Fibroblast of skin of back (primary cell): Measurements from ENCODE around the gene CYS1.
A peak's percentile ranks its signal among the peaks of the same experiment; 100 is the strongest.
"Not testable (repeated sequence)": the region's sequence is repeated elsewhere in the genome, so short reads cannot be mapped to it uniquely, and the experiment has no call there.

ENCODE experiments used
- DNase-seq: peaks from one replicate; pipeline ENCODE4 v3.0.0-alpha.2; 2013

Gene CYS1

DNA sequence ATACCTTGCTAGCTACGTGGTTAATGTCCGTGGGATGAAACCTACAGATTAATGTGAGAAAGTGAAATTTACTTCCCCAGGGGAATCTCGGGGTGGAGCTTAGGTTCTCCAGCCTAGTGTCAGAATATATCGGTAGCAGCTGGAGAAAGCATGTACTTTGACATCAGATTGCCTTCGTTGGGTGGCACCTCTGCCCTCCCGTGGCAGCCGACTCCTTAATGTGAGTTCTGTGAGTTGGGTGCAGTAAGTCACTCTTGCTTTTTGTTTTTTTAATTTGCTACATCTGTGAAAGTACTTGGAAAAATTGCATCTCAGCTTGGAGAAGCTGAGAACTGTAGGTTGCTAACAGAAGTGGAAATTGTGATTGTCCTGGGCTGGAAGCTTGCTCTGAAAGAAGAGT, 33.3 kb downstream of the CYS1 start:
- no peak for DNase-seq

DNA sequence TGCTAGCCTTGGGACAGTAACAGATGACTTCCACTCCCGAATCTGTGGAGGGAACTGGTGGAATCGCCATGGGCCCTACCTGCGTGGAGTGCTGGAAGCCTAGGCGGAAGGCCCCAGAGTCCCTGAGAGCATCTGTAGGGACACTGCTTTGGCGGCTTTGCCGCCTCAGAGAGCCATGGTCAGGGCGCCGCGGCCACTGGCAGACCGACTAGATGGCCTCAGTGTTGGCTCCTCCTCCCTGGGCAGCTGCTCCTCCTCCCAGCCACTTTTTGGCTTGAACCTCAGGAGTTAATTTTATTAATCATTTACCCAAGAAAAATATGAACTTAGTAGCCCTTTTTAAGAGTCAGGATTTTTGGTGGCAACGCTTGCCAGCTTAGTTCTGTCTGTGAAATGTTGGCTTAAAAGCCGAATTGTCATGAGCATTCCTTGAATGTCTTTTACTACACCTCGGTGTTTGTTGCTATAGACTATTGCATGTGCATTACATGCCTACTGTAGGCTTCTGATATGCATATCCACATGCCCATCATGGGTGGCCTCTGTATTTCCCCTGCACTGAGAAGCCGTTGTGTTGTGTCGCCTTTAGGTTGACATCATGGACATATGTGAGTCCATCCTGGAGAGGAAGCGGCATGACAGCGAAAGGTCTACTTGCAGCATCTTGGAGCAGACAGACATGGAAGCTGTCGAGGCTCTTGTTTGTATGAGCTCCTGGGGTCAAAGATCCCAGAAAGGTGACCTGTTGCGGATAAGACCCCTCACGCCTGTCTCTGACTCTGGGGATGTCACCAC, 34.5 kb downstream of the CYS1 start:
- DNase-seq: no peak

DNA sequence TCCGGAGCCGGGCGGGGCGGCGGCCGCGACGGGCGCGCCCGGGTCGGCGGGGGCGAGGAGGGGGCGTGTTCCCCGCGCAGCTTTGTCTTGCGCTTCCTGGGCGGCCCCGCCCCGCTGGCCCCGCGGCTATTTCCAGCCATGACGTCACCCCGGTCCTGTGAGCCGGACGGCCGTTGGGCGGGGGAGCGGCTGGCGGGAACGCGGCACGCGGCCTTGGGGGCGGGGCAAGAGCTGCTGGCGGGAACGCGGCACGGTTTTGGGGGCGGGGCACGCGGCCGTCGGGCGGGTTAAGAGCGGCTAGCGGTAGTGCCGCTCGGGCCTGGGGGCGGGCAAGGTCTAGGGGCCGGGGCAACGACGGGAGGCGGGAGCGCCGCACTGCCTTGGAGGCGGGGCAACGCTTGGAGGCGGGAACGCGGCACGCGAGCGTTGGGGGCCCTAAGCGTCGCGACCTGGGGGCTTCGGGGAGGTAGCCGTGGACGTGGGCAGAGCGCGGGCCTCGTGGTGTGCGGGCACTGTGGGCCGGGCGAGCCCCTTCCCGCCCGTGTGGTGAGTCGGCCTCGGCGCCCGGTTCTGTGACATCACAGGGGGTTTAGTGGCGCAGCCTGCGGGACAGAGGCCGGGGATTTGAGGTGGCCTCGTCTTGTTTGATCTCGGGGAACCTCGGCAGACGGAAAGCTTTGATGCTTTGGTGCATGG, 36.2 kb downstream of the CYS1 start:
- peak; percentile 90 for DNase-seq

DNA sequence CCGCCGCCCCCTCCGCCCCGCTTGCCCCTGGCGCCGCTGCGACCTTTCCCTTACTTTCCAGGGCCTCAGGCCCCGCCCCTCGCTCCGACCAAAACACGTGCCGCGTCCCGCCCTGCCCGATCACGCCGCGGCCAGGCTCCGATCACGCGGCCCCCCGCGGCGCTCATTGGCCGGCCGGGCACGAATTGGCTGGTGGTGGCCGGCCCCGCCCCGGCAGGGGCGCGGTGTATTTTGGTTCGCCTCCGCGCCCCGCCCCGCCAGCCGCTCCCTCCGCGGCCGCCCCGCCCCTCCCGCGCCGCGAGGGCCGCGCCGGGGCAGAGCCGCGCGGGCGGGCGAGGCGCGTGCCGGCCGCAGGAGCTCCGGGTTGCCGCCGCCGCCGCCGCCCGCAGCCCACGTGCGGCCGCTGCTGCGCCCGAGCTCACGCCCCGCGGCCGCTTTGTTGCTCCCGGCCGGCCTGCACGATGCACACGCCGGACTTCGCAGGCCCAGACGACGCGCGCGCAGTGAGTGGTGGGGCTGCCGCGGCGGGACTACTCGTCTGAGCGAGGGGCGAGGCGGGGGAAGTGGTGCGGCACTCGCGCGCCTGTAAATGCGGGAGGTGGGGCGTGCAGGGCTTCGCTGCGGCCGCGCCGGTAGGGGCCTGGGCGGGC, 36.8 kb downstream of the CYS1 start, which contains the start of gene KLF11:
Gene KLF11, plus strand, starts transcription at position 295 of the 650 bp plus-strand sequence. Its CDS starts 167 bp downstream, at position 462.
- peak; percentile 90 for DNase-seq

DNA sequence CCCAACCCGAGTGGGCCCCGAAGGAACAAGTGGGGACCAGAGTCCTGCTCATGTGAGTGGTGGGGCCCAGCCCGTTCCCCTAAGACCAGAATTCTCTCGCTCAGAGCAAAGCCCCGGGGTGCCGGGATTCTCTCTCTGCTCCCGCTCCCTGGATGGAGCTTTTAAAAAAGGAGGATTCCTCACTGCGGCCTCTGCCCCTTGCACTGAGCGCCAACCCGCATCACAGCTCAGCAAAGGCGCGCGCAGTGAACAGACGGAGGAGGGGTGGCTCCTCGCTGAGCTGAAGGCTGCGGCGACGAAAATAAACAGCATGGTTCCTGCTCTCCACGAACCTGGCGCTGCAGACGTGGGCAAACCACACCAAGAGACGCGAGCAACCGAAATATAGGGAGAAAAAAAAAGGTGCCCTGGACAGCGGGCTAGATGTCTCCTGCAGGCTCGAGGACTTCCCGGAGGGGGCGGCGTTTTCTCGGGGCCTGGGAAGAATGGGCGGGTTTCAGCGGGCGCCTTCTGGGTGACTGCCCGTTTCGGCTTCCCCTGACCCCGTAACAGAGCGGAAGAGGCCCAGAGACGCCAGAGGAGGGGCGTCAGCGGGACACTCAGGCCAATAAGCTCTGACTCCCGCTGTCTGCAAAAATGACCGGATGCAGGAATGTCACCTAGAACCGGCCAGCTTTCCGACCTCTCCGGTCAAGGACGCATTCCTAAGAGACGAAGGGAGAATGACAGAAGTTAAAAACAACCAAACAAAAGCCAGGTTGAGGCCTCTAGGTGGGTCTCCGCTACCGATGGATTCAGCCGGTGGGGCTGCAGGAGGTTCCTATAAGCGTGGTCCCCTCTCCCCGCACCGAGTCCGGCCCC, 37.7 kb downstream of the CYS1 start:
- peak; percentile 77 for DNase-seq

DNA sequence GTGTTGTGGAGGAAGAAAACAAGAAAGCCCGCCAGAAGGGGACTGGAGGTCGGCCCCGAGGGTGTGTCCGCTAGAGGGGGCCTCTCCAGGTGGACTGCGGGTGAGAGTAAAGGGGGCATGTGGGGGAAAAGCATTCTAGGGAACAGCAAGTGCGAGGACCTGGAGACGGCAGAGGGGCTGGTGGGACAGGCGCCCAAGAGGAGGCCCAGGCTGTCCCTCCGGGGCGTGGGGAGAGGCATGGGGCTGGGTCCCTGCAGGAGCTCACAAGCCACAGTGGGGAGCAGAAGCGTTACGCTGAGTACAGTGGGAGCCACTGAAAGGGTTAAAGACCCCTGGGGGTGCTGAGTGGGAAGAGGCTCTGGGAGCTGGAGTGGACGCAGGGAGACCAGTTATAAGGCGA, 38.5 kb downstream of the CYS1 start:
- DNase-seq: no peak

DNA sequence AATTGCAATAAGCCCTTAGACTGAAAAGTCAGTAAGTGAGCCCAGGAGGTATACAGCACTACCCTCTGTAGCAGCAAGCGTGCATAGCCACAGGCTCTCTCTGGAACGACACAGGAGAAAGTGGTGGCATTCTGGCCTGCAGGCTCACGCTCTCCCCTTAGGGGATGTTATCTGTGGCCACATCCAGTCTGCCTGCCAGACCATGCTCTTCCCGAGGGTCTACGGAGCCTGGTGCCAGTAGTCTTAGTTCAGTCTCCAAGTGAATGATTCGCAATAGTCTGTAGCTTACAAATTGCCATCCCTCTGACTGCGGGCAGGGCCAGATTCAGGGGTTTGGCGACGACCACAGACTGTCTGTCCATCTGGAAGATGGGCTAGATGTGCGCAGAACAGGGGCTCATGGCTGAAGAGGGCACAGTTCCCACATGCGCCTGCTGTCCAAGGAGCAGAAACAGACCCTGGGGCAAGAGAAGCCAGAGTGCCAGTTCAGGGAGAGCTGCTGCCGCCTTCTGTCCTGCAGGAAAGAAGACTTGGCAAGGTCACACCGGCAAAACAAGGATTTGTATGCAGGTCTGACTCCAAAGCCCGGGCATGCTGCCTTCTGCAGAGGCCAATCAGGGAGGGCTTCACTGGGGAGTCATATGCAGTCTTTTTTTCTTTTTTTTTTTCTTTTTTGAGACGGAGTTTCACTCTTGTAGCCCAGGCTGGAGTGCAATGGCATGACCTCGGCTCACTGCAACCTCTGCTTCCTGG, 40.4 kb downstream of the CYS1 start:
- DNase-seq: no peak

DNA sequence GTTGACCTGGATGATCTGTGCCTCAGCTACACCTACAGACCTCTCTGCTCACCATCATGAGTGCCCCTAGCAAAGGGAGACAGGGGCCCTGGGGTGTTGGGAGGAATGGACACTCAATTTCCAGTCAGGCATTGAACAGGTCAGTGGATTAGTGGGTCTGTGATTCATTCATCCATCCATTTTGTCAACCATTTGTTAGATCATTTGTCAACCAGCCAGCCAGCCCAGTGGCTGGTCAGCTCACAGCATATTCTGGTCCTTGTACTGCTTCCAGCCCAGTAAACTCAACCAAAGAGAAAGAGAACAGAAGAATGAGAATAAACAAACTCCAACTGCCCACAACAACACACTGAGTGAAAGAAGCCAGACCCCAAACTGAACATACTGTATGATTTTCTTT, 41.5 kb downstream of the CYS1 start:
- no peak for DNase-seq

DNA sequence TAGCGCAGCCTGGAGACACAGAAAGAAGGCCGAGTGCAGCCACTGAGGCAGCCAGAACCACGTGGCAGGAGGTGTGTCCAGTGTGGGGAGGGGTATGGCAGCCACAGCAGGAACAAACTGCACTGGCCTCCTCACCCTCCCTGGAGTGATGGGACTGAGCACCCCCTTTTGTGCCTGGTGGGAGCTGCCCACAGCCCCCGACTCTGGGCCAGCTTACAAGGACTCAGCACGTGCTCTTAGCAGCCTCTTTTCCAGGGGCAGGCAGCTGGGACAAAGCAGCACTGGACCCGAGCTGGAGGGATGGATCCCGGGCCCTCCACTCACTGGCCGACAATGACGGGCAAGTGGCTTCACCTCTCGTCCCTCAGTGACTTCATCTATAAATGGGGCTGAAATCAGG, 42.1 kb downstream of the CYS1 start:
- DNase-seq: no peak

DNA sequence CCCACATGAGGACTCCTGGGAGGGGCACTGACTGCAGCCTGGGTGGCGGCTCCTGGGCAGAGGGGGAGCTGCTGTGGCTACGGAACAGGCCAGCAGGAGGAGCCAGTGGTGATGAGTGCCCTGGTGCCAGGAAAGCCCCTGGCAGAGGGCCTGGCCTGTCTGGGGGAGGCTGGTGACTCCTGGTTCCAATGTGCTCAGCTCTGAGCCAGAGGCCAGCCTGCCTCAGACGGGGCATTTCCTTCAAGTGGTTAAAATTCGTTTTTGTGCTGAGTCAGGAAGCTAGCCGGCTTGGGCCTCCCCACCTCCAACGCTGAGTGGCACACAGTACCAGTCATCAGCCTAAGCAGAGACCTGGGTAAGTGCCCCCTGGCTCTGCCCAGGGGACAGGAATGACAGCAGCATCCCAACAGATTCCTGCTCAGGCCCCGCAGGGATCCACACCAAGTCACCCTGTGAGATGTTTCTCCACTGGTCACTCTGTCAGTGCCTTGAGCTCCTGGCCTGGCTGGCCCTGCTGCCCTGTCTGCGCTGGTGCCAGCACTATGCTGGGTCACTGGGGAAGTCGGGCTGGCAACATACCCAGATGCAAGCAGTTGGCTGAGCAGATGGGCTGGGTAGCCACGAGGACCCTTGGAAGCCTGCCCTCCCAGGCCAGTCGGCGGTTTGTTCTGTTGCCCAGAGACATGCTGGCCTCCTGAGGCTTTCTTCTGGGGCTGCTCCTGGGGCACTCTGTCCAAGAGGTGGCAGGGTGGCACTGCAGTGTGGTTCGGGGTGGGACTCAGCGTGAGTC, 43.9 kb downstream of the CYS1 start:
- DNase-seq: peak; percentile 59

DNA sequence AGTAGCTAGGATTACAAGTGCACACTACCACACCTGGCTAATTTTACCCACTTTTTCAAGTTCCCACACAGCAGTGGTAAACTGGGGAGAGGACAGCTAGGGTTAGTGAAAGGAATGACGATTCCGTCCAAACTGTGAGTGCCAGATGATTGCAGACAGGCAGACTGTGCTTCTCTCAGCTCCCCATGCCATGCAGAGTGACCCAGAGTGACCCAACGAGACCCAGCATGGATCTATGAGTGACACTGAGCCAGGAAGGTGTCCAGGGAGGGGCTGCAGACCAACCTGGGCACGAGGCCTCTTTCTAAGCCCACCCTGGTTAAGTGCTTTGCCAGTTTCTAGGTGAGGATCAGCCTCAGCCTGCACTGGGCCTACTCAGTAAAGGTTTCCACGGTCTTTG, 44.6 kb downstream of the CYS1 start:
- no peak for DNase-seq

DNA sequence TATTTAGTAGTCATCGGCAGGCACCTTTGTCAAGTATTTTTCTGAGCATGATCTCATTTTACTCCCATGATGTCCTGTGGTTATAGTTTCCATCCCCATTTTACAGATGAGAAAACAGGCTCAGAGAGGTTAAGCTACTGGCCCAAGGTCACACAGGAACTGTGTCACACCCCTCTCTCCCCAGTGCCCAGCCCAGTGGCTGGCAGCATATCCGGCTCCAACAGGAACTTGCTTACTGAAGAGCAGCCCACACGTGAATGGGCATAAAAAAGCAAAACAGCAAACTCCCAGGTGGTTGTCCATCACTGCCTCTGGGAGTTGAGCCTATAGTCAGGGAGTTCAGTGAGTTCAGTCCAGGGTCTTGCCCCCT, 45.2 kb downstream of the CYS1 start:
- DNase-seq: no peak

DNA sequence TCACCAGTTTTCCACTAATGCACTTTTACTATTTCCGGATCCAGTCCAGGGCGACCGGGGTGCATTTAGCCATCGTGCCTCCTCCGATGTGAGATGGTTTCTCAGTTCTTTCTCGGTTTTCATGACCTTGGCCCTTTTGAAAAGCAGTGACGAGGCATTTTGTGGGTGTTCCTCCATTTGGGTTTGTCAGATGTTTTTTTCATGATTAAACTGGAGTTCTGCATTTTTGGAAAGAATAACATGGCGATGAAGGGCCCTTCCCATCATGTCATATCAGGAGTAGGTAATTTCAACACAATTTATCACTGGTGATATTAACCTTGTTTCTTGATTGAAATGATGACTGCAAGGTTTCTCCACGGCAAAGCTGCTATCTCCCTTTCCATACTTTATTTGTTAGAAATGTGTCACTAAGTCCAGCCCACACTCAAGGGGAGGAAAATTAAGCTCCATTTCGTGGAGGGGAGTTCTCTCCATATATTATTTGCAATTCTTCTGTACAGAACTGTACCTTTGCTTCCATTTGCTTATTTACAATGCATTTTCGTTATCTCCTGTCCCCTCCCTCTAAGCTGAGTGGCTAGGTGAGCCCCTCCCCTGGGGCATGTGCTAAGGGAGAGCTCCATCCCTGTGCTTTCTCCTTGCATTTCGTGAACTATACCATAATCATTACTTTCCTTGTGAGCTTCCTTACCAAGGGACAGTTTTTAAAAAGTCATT, 45.7 kb downstream of the CYS1 start:
- no peak for DNase-seq

DNA sequence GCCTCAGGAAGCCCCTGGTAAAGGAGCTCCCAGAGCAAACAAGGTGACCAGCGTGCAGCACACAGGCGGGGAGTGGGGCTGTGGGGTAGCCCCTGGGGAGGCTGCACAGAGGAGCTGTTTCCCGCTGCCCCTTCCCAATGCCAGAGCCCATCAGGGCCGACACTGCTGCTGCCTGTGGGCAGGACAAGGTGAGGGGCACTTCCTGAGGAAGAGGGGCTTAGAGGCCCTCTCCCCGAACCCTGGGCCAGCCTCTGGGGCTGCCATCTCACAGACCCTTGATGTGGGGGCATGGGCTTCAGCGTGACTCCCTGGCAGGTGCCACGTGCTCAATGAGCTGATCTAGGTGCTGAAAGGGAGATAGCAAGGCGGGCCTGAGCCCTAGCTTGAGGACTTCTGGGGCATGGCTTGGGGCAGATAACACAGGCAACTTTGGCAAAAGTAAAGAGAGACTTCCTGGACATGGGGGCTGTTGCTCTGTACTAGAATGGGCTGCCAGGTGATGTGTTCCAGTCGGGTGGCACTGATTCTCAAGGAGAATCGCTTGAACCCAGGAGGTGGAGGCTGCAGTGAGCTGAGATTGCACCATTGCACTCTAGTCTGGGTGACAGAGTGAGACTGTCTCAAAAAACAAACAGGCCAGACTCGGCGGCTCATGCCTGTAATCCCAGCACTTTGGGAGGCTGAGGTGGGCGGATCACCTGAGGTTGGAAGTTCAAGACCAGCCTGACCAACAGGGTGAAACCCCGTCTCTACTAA, 46.8 kb downstream of the CYS1 start:
- no peak for DNase-seq

DNA sequence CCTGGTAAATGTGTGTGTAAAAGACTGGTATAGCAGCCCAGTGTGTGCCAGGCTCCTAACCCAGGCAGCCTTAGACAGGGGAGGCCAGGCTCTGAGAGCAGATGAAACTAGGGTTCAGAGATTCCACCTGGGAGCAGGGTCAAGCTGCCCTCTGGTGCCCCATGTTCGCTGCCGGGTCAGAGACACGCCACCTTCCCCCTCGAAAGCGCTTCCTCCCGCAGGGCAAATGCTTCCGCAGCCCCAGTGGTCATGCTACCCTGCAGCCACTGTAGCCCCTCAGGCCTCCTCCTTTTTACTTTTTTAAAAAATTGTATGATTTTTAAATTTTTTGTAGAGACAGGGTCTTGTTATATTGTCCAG, 47.5 kb downstream of the CYS1 start:
- no peak for DNase-seq

DNA sequence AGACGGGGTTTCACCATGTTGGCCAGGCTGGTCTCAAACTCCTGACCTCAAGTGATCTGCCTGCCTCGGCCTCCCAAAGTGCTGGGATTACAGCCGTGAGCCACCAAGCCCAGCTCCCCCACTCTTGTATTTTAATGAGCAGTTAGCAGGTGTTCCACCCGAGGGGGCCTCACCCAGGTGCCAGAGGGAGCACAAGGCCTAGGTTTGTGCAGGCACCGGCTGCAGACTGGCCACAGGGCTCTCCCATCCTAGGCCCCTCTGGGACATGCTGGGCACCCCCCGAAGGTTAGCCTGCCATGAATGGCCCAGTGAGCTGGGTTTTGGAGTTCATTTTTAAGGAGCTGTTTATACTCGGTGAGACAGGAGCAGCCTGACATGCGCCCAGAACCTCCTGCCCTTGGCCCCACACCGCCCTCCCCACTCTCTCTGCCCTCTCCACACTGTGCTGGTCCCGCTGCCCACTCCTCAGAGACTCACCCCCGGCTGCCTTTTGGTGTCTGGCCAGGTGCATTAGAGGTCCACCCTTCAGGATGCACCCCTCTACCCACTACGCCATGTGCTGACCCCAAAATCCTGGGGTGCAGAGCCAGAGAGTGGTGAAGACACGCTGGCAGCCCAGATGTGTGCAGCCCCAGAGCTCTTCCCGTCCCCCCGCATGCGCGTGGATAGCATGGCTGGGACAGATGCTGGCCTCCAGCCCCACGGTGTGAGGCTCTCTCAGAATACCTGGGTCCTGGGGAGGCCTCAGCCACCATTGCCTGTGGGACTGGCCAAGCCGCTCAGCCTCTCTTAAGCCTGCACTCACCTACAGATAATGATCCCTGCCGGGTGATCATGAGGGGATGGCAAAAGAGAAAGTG, 48.1 kb downstream of the CYS1 start:
- DNase-seq: no peak

DNA sequence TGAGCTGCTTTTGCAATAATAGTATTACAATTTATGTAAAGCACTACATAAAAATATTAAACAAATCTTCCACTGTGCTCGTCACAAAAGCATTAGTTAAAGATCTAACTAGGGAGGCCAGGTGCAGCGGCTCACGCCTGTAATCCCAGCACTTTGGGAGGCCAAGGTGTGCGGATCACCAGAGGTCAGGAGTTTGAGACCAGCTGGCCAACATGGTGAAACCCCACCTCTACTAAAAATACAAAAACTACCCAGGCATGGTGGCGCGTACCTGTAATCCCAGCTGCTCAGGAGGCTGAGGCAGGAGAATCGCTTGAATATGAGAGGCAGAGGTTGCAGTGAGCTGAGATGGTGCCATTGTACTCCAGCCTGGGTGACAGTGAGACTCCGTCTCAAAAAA, 49.4 kb downstream of the CYS1 start:
- DNase-seq: not testable (repeated sequence)

DNA sequence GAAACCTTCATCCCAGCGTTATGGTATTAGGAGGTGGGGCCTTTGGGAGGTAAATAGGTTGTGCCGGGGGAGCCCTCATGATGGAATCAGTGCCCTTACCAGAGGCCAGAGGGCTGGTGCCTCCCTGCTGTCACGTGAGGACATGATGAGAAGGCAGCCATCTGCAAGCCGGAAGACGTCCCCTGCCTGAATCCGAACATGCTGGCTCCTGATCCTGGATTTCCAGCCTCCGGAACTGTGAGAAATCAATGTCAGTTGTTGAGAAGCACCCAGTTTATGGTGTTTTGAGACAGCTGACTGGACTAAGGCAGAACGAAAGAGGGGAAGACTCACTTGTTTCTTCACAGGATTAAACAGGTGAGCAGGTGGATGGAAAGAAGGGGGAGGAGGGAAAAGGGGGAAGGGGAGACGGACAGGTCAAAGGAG, 49.9 kb downstream of the CYS1 start:
- peak; percentile 25 for DNase-seq

DNA sequence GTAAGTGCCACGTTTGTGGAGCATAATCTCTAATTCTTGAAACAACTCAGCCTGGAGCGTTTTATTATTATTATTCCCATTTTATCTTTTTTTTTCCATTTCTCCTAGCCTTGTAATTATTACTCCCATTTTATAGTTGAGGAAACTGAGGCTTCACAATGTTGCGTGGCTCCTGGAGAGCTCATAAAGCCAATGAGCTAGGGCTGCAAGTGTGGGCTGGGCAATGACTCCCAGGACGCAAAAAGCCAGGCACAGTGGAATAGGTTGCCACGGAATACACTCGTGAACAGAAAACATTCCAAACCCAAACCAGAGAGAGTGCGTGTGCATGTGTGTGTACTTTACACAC, 50.4 kb downstream of the CYS1 start:
- no peak for DNase-seq
